ENCODE measurements around the gene MEIS2.

The MEIS2 gene

DNA sequence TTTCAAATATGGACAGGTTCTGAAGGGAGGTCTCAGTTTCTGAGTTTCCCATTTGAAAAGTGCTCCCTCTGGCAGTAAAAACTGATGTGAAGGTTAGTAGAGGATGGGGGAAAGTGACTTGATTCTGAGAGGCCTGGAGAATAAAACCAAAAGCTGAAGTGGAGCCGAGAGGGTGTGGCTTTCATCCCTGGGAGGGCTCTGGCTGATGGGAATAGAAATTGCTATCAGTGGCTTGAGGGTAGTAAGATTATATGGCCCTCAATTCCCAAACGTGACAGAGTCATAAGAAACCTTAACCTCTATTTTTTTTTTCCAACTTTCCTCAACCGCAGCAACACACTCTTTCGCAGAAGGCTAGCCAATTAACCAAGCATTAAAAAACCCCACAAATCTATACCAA, 185.9 kb downstream of the MEIS2 start:
- TF ChIP-seq SPI1 (IDR thresholded peaks at IDR 0.05; ENCODE audit: low read depth, low read length) (no peak), POLR2A (IDR thresholded peaks at IDR 0.05; ENCODE audit: low read depth, low read length) (no peak), TAF1 (IDR thresholded peaks at IDR 0.05; ENCODE audit: low read depth, low read length) (no peak), PAX5 (IDR thresholded peaks at IDR 0.05; ENCODE audit: insufficient read depth, low read length, severe bottlenecking) (no peak), POU2F2 (IDR thresholded peaks at IDR 0.05; ENCODE audit: low read depth, low read length) (no peak), POLR2AphosphoS5 (IDR thresholded peaks at IDR 0.05; ENCODE audit: low read depth, low read length) (no peak)
- DNase-seq (ENCODE audit: insufficient read length, low spot score) (no peak), FAIRE-seq (no peak)

DNA sequence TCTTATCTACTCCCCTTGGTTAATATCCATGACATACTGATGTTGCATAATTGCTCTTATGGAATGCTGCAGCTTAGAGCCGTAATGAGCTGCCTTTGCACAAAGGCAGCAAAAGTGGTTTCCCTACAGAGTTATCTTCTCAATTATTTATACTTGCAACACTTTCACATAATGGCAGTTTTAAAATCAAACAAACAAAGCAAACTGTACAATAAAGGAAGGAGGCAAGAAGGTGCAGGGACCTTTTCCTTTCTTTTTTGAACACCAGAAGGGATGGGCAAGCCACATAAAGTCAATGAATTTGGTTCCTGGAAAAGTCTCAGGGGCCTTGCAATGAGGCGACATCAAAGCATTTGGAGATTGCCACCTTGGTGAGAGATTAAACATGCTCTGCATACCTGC, 188.0 kb downstream of the MEIS2 start:
- no peak for FAIRE-seq
- no peak for TF ChIP-seq POLR2A (IDR thresholded peaks at IDR 0.05; ENCODE audit: low read depth, low read length)
- TF ChIP-seq TAF1 (IDR thresholded peaks at IDR 0.05; ENCODE audit: low read depth, low read length) = no peak
- TF ChIP-seq SPI1 (IDR thresholded peaks at IDR 0.05; ENCODE audit: low read depth, low read length) = no peak
- no peak for TF ChIP-seq POLR2AphosphoS5 (IDR thresholded peaks at IDR 0.05; ENCODE audit: low read depth, low read length)
- TF ChIP-seq POU2F2 (IDR thresholded peaks at IDR 0.05; ENCODE audit: low read depth, low read length) = no peak
- TF ChIP-seq PAX5 (IDR thresholded peaks at IDR 0.05; ENCODE audit: insufficient read depth, low read length, severe bottlenecking) = no peak
- no peak for DNase-seq (ENCODE audit: insufficient read length, low spot score)

DNA sequence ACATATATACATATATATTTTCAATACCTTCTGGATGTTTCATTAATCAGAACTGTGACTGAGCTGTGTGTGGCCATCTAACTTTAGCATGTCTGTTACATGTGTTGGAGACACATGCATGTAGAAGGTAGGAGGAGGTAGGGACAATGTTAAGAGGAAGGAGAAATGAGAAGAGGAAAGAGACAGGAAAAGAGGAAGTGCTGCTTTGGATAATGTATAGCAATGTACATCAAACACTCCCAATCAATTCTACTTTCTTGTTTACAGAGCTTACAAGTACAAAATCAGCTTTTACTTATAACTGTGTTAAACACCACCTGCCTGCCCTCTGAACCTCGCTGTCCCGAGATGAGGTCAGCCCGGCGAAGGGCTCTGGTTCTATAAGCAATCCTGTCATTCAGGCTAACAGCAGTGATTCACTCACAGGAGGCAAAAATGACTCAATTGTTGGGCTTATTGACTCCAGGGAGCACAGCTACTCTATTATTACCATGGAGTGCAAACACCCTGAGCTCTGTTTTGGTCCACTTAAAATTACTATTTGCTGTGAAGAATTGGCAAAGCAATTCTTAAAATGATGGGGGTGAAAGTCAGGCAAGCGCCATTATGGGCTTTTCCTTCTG, 188.9 kb downstream of the MEIS2 start:
- FAIRE-seq = no peak
- DNase-seq (ENCODE audit: insufficient read length, low spot score) = no peak
- TF ChIP-seq TAF1 (IDR thresholded peaks at IDR 0.05; ENCODE audit: low read depth, low read length) = no peak
- peak; percentile 72 for TF ChIP-seq SPI1 (IDR thresholded peaks at IDR 0.05; ENCODE audit: low read depth, low read length)

DNA sequence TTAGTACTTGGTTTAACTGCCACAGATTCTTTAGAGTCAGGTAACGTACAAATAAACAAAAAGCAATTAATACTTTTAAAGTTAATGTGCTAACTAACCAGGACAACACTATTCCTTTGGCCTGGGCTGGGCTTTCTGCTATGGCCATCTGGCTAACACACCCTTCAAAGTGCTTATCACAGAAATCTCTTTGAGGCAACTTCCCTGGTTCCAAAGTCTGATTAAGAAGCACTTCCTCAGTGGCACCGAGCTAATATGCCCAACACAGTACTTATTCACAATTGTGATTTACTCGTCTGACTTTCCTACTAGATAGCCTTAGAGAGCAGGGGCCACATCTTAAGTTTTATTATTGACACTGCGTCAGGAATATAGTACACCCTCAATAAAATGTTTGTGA, 191.4 kb downstream of the MEIS2 start:
- DNase-seq (ENCODE audit: insufficient read length, low spot score) = no peak
- TF ChIP-seq SPI1 (IDR thresholded peaks at IDR 0.05; ENCODE audit: low read depth, low read length) = no peak
- no peak for TF ChIP-seq POU2F2 (IDR thresholded peaks at IDR 0.05; ENCODE audit: low read depth, low read length)
- no peak for TF ChIP-seq POLR2A (IDR thresholded peaks at IDR 0.05; ENCODE audit: low read depth, low read length)
- TF ChIP-seq TAF1 (IDR thresholded peaks at IDR 0.05; ENCODE audit: low read depth, low read length) = no peak
- no peak for TF ChIP-seq PAX5 (IDR thresholded peaks at IDR 0.05; ENCODE audit: insufficient read depth, low read length, severe bottlenecking)
- no peak for TF ChIP-seq POLR2AphosphoS5 (IDR thresholded peaks at IDR 0.05; ENCODE audit: low read depth, low read length)

DNA sequence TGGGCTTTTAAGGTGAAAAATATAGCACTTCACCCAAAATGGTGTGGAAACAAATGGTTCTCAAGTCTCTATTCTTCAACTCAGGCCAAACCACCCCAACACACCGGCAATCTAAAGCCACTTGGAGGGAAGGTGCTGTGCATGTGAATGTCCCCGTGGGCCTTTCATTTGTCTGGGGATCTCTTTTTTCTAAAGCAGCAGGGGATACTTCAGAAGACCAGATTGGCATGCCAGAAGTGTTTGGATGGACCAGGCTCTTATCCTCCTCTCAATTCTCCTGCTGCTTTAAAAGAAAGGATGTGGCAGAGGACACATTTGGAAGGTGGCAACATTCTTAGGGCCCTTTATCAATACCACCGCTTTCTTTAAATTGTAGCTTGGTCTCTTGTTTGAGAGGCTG, 193.1 kb downstream of the MEIS2 start:
- no peak for FAIRE-seq
- no peak for DNase-seq (ENCODE audit: insufficient read length, low spot score)
- TF ChIP-seq SPI1 (IDR thresholded peaks at IDR 0.05; ENCODE audit: low read depth, low read length) (no peak), PAX5 (IDR thresholded peaks at IDR 0.05; ENCODE audit: insufficient read depth, low read length, severe bottlenecking) (no peak), POLR2AphosphoS5 (IDR thresholded peaks at IDR 0.05; ENCODE audit: low read depth, low read length) (no peak), POLR2A (IDR thresholded peaks at IDR 0.05; ENCODE audit: low read depth, low read length) (no peak), POU2F2 (IDR thresholded peaks at IDR 0.05; ENCODE audit: low read depth, low read length) (no peak), TAF1 (IDR thresholded peaks at IDR 0.05; ENCODE audit: low read depth, low read length) (no peak)

More for the DNA sequence above, 191.4 kb downstream of the MEIS2 start:
- no peak for FAIRE-seq

DNA sequence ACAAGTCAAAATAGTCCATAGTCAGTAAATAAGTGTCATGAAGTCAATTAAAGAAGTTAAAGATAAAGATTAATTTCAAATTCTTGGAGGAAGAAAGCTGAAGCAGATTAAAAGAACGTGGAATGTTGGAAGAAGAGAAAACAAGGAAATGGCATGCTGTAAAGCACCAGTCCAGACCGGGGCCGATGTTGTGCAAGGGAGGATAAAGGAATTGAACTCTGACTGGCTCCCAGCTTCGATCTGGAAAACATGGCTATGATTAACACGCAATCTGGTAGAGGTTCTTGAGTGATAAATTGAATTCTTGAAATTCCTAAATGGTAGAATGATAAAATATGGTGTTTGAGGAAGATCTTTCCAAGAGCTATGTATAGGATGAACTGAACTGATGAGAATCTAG, 194.4 kb downstream of the MEIS2 start:
- no peak for DNase-seq (ENCODE audit: insufficient read length, low spot score)
- no peak for FAIRE-seq
- no peak for TF ChIP-seq TAF1 (IDR thresholded peaks at IDR 0.05; ENCODE audit: low read depth, low read length)
- TF ChIP-seq SPI1 (IDR thresholded peaks at IDR 0.05; ENCODE audit: low read depth, low read length) = no peak
- no peak for TF ChIP-seq PAX5 (IDR thresholded peaks at IDR 0.05; ENCODE audit: insufficient read depth, low read length, severe bottlenecking)
- TF ChIP-seq POLR2A (IDR thresholded peaks at IDR 0.05; ENCODE audit: low read depth, low read length) = no peak
- TF ChIP-seq POLR2AphosphoS5 (IDR thresholded peaks at IDR 0.05; ENCODE audit: low read depth, low read length) = no peak
- no peak for TF ChIP-seq POU2F2 (IDR thresholded peaks at IDR 0.05; ENCODE audit: low read depth, low read length)

DNA sequence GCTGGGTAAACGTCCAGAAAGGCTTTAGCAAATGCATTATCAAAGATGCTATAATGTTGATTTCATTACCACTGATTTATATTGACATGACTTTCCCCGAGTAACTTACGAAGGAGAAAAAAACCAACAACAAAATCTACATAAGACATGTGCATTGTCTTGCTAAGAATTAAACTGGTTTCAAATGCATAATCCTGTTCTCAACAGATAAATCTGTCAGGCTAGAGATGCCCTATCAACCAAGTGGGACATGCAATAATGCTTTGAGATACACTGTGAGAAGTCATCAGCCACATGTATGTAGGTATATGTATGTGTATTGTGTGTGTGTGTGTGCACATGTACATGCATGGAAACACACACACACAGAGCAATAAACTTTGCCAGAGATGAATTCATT, 195.6 kb downstream of the MEIS2 start:
- TF ChIP-seq POLR2A (IDR thresholded peaks at IDR 0.05; ENCODE audit: low read depth, low read length) = no peak
- no peak for TF ChIP-seq PAX5 (IDR thresholded peaks at IDR 0.05; ENCODE audit: insufficient read depth, low read length, severe bottlenecking)
- no peak for TF ChIP-seq POU2F2 (IDR thresholded peaks at IDR 0.05; ENCODE audit: low read depth, low read length)
- TF ChIP-seq SPI1 (IDR thresholded peaks at IDR 0.05; ENCODE audit: low read depth, low read length) = no peak
- no peak for TF ChIP-seq TAF1 (IDR thresholded peaks at IDR 0.05; ENCODE audit: low read depth, low read length)
- TF ChIP-seq POLR2AphosphoS5 (IDR thresholded peaks at IDR 0.05; ENCODE audit: low read depth, low read length) = no peak
- FAIRE-seq (no peak), DNase-seq (ENCODE audit: insufficient read length, low spot score) (no peak)

DNA sequence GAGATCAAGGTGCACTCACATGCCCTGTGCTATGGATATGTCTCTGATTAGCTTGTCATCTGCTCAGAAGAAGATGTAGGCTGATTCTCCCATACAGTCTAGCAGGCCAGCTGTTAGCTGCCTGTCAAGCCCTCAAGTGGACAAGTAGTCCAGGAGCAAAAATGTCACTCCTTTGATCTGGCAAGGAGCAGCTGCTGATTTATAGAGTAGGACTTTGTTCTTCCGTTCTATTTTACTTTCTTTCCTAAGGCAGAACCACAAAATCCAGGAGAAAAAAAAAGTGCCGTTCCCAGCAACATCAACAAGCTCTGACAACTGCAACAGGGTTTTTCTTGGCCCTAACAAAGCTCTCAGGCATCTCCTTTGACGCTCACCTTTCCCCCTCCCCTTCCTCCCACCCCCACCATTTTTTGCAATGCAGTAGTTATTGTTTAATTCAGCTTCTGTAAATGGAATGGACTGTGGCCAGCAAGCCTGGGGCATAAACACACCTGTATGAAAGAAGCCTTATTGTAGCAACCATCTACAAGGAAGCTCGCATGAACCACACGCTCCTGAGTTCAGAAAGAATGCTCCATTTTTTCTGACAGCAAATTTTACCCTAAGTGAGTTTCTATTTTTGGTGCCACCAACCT, 196.3 kb downstream of the MEIS2 start:
- no peak for FAIRE-seq
- TF ChIP-seq PAX5 (IDR thresholded peaks at IDR 0.05; ENCODE audit: insufficient read depth, low read length, severe bottlenecking) (no peak), POLR2A (IDR thresholded peaks at IDR 0.05; ENCODE audit: low read depth, low read length) (no peak), POU2F2 (IDR thresholded peaks at IDR 0.05; ENCODE audit: low read depth, low read length) (no peak), POLR2AphosphoS5 (IDR thresholded peaks at IDR 0.05; ENCODE audit: low read depth, low read length) (no peak), SPI1 (IDR thresholded peaks at IDR 0.05; ENCODE audit: low read depth, low read length) (no peak), TAF1 (IDR thresholded peaks at IDR 0.05; ENCODE audit: low read depth, low read length) (no peak)
- DNase-seq (ENCODE audit: insufficient read length, low spot score) = no peak

DNA sequence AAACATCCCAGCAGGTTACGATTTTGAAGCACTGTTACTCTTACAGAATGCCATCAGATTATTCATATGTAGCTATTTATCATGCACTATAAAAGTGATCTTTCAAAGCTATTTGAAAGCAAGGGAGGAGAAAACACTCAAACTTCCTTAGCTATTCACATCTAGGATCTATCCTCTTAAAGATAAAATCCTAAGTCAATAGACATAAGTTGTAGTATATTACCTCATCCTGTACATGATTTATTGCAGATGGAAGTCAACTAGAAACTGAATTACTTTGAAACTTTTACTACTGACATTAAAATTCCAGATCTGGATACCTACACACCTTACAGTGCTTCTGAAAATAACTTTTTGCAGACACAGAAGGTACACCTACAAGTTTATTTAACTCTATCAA, 197.2 kb downstream of the MEIS2 start:
- DNase-seq (ENCODE audit: insufficient read length, low spot score) (no peak), FAIRE-seq (no peak)
- TF ChIP-seq TAF1 (IDR thresholded peaks at IDR 0.05; ENCODE audit: low read depth, low read length) = no peak
- TF ChIP-seq POU2F2 (IDR thresholded peaks at IDR 0.05; ENCODE audit: low read depth, low read length) = no peak
- no peak for TF ChIP-seq POLR2A (IDR thresholded peaks at IDR 0.05; ENCODE audit: low read depth, low read length)
- TF ChIP-seq SPI1 (IDR thresholded peaks at IDR 0.05; ENCODE audit: low read depth, low read length) = no peak
- TF ChIP-seq POLR2AphosphoS5 (IDR thresholded peaks at IDR 0.05; ENCODE audit: low read depth, low read length) = no peak
- TF ChIP-seq PAX5 (IDR thresholded peaks at IDR 0.05; ENCODE audit: insufficient read depth, low read length, severe bottlenecking) = no peak
